Keratinocyte (primary cell): ENCODE results near the gene RB1. TPM values are rescaled to one million over a fixed set of nuclear protein-coding genes. Genes with fewer than 3 reads are reported as not detected.

Source experiments
- DNase-seq: peaks from one replicate; pipeline ENCODE4 v3.0.0-alpha.2; 2011; ENCODE audit warnings: low read depth, missing footprints, low spot score
- FAIRE-seq: peaks from 2 replicates; lab custom pipeline; 2011; peaks lifted over from hg19 to GRCh38; lab: Jason Lieb, UNC
- H2AFZ ChIP-seq: 2 replicates; pipeline ENCODE4 v1.6.0; 2012; ENCODE audit warnings: low read length, control low read depth, inconsistent platforms; ENCODE audit not compliant: control insufficient read depth
- H3K27ac ChIP-seq: 2 replicates; pipeline ENCODE4 v1.5.1; 2011; ENCODE audit warnings: low read length; ENCODE audit not compliant: control insufficient read depth, insufficient read depth
- H3K27me3 ChIP-seq: 3 replicates; pipeline ENCODE4 v1.6.0; 2011; ENCODE audit warnings: low read length; ENCODE audit not compliant: control insufficient read depth, insufficient read depth; ENCODE audit errors: extremely low read depth
- H3K36me3 ChIP-seq, 2 experiments: 2 replicates in 1 of 2; 3 replicates in 1 of 2; pipeline ENCODE4 v1.5.1; 2011; ENCODE audit warnings: low read length in 2 of 2, mild to moderate bottlenecking in 1 of 2; ENCODE audit not compliant: control insufficient read depth in 2 of 2, insufficient read depth in 2 of 2; ENCODE audit errors: extremely low read depth in 1 of 2
- H3K4me1 ChIP-seq: 3 replicates; pipeline ENCODE4 v1.5.1; 2011; ENCODE audit warnings: low read length; ENCODE audit not compliant: control insufficient read depth, insufficient read depth; ENCODE audit errors: extremely low read depth
- H3K4me2 ChIP-seq: 3 replicates; pipeline ENCODE4 v1.6.0; 2011; ENCODE audit warnings: low read depth, low read length; ENCODE audit not compliant: control insufficient read depth, insufficient read depth; ENCODE audit errors: extremely low read depth
- H3K4me3 ChIP-seq, 3 experiments: fragments of 200-600 bp in 1 of 3; sonication (generic) in 1 of 3; 2 replicates in 2 of 3; 3 replicates in 1 of 3; pipeline ENCODE4 v1.5.1; 2011 to 2016; ENCODE audit warnings: low read length in 3 of 3, mild to moderate bottlenecking in 3 of 3, control low read depth in 2 of 3, inconsistent platforms in 1 of 3, low read depth in 1 of 3, mixed read lengths in 1 of 3, mixed run types in 1 of 3, moderate library complexity in 1 of 3; ENCODE audit not compliant: control insufficient read depth in 2 of 3, insufficient read depth in 2 of 3; ENCODE audit errors: extremely low read depth in 1 of 3
- H3K79me2 ChIP-seq: 2 replicates; pipeline ENCODE4 v1.6.0; 2012; ENCODE audit warnings: low read length; ENCODE audit not compliant: control insufficient read depth, insufficient read depth
- H3K9ac ChIP-seq: 3 replicates; pipeline ENCODE4 v1.6.0; 2011; ENCODE audit warnings: low read length; ENCODE audit not compliant: control insufficient read depth, insufficient read depth; ENCODE audit errors: extremely low read depth
- H3K9me1 ChIP-seq: 3 replicates; pipeline ENCODE4 v1.6.0; 2011; ENCODE audit warnings: low read length; ENCODE audit not compliant: control insufficient read depth, insufficient read depth; ENCODE audit errors: extremely low read depth
- H3K9me3 ChIP-seq: 2 replicates; pipeline ENCODE4 v1.5.1; 2012; ENCODE audit warnings: low read depth, low read length; ENCODE audit not compliant: control insufficient read depth
- H4K20me1 ChIP-seq: 3 replicates; pipeline ENCODE4 v1.6.0; 2011; ENCODE audit warnings: low read length; ENCODE audit not compliant: control insufficient read depth, insufficient read depth; ENCODE audit errors: extremely low read depth
- EZH2 ChIP-seq: IDR thresholded peaks from one replicate; pipeline ENCODE4 v1.6.1; 2012; ENCODE audit warnings: inconsistent platforms, mild to moderate bottlenecking, low read length, moderate library complexity
- dilution Hi-C: fragments of 300-500 bp; cut with MboI; formaldehyde crosslinking; loops from one replicate; pipeline ENCODE4 v1.7.0; 2020; ENCODE audit warnings: low sequenced_read_pairs; ENCODE audit not compliant: extremely low pct_ligation_motif_present
- polyA minus RNA-seq, 3 experiments: library from RNA; depleted of rRNA, polyadenylated mRNA; stranded (reverse); fragments of >200 nt; gene quantifications; 1 replicate in 1 of 3; 2 replicates in 1 of 3; 3 replicates in 1 of 3; pipeline ENCODE4 v1.2.3, GENCODE V29; 2011
- polyA plus RNA-seq, 5 experiments: library from polyadenylated mRNA; depleted of rRNA in 3 of 5; stranded (reverse) in 3 of 5; stranded (forward) in 1 of 5; unstranded in 1 of 5; fragments of >200 nt; gene quantifications; 1 replicate in 1 of 5; 2 replicates in 3 of 5; 3 replicates in 1 of 5; pipeline versions ENCODE4 v1.2.1 to v1.2.3, GENCODE V29; 2011 to 2012; ENCODE audit warnings: missing spikeins in 2 of 5, low read depth in 1 of 5, low replicate concordance in 1 of 5
- TF ChIP-seq, protein P1 (sequence below), 3 experiments: IDR thresholded peaks in 1 of 3; conservative IDR thresholded peaks in 1 of 3; optimal IDR thresholded peaks in 1 of 3; 2 replicates in 2 of 3; 3 replicates in 1 of 3; pipeline versions ENCODE3 to v1.5.1; 2011; ENCODE audit warnings: low read length in 3 of 3, mild to moderate bottlenecking in 3 of 3, moderate library complexity in 2 of 3, control low read depth in 1 of 3, inconsistent platforms in 1 of 3; ENCODE audit not compliant: insufficient read depth in 2 of 3; ENCODE audit errors: extremely low read depth in 1 of 3

Gene RB1
- polyA plus RNA-seq, result 13.9 to 22.4 TPM (median 15.5 TPM) in 3 replicates
- 36.4 TPM for polyA plus RNA-seq (2011; ENCODE audit: low read depth)
- 11.6 and 27.1 TPM in 2 replicates for polyA plus RNA-seq (2011; cell fraction: cytosol; rRNA removed)
- polyA plus RNA-seq (2011; cell fraction: nucleus; rRNA removed), result 14.8 and 17.5 TPM in 2 replicates
- 11.3 and 13.4 TPM in 2 replicates for polyA plus RNA-seq (2012; ENCODE audit: low replicate concordance)
- 6.6 to 15.2 TPM (median 6.8 TPM) in 3 replicates for polyA minus RNA-seq
- 6.9 TPM for polyA minus RNA-seq (2011; cell fraction: cytosol; rRNA and poly(A)+ RNA removed)
- polyA minus RNA-seq (2011; cell fraction: nucleus; rRNA and poly(A)+ RNA removed), result 9.6 and 17.4 TPM in 2 replicates

GRCh38 chr13:48303359-48304142 is at the start of gene RB1:
RB1 (plus strand) TSS chr13:48303751; CDS start chr13:48303913, 162 bp downstream.
- DNase-seq, result peak; percentile 54
- peaks cover 30% of the 10 kb centered on the region for H3K79me2 ChIP-seq
- dilution Hi-C loops, result no loop called here
- no peak for TF ChIP-seq EZH2
- TF ChIP-seq, protein P1, sequence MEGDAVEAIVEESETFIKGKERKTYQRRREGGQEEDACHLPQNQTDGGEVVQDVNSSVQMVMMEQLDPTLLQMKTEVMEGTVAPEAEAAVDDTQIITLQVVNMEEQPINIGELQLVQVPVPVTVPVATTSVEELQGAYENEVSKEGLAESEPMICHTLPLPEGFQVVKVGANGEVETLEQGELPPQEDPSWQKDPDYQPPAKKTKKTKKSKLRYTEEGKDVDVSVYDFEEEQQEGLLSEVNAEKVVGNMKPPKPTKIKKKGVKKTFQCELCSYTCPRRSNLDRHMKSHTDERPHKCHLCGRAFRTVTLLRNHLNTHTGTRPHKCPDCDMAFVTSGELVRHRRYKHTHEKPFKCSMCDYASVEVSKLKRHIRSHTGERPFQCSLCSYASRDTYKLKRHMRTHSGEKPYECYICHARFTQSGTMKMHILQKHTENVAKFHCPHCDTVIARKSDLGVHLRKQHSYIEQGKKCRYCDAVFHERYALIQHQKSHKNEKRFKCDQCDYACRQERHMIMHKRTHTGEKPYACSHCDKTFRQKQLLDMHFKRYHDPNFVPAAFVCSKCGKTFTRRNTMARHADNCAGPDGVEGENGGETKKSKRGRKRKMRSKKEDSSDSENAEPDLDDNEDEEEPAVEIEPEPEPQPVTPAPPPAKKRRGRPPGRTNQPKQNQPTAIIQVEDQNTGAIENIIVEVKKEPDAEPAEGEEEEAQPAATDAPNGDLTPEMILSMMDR (optimal IDR thresholded peaks at IDR 0.05 in 1 of 3, IDR thresholded peaks at IDR 0.05 in 1 of 3, conservative IDR thresholded peaks at IDR 0.05 in 1 of 3; ENCODE audit: extremely low read depth in 1 of 3, insufficient read depth in 2 of 3, low read length in 3 of 3), result no peak
- peak within 1 kb of the TSS; percentile 95 for H2AFZ ChIP-seq
- no peaks in the 10 kb centered on the region for H3K9me1 ChIP-seq
- no peaks in the 10 kb centered on the region for H3K27me3 ChIP-seq
- no peaks in the 10 kb centered on the region for H3K9me3 ChIP-seq
- no peak for FAIRE-seq
- H3K4me1 ChIP-seq, result peaks cover 22% of the 10 kb centered on the region
- H3K4me2 ChIP-seq, result peak within 1 kb of the TSS; percentile 99
- H4K20me1 ChIP-seq, result no peaks in the 10 kb centered on the region
- no peaks in the 10 kb centered on the region for H3K36me3 ChIP-seq
- H3K27ac ChIP-seq, result peak within 1 kb of the TSS; percentile 96
- H3K9ac ChIP-seq, result peak within 1 kb of the TSS; percentile 95
- H3K4me3 ChIP-seq, result peak within 1 kb of the TSS; percentile 82 to 86 (median 85)

DNA sequence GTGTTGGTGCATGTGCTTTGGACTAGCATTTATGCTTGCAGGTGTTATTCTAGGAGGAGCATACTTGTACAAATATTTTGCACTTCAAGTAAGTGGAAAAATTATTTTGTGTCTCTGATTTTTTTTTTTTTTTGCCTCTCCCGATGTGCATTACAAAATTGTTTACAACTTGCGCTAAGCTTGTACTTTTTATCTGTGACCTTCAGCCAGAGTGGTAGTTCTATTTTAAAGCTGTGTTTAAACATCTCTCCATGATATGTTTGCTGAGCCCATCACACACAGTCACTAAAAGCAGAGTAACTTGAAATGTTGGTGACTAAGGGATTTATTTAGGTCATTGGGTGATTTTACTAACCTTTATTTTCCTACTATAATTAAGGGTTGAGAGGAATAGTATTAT is 49.7 kb upstream of the RB1 start:
- H3K9ac ChIP-seq, result no peak overlapping the region

More for the DNA sequence above, 49.7 kb upstream of the RB1 start:
- TF ChIP-seq EZH2, result no peak
- TF ChIP-seq, protein P1 (optimal IDR thresholded peaks at IDR 0.05 in 1 of 3, IDR thresholded peaks at IDR 0.05 in 1 of 3, conservative IDR thresholded peaks at IDR 0.05 in 1 of 3; ENCODE audit: extremely low read depth in 1 of 3, insufficient read depth in 2 of 3, low read length in 3 of 3), result no peak
- Histone ChIP-seq H3K27me3 (no peaks in the 10 kb centered on the region), H3K4me1 (no peaks in the 10 kb centered on the region), H3K27ac (no peak overlapping the region), H3K36me3 (peaks cover 18 to 23% of the 10 kb centered on the region in 2 experiments), H3K9me3 (no peaks in the 10 kb centered on the region), H3K79me2 (peaks cover 34% of the 10 kb centered on the region), H2AFZ (no peak overlapping the region), H3K4me2 (no peak overlapping the region), H3K9me1 (no peaks in the 10 kb centered on the region), H4K20me1 (no peaks in the 10 kb centered on the region), H3K4me3 (no peak overlapping the region)
- FAIRE-seq (no peak), DNase-seq (no peak)
- dilution Hi-C loops, result no loop called here
